Stimulated activated CD4-positive, alpha-beta T cell treated with anti-CD3 and anti-CD28 coated beads, Interleukin-1b, Interleukin-23, amount 100 ng/mL, for 48 hours (primary cell): ENCODE data around the gene KCNN3.

Experiments
- DNase-seq: peaks from one replicate; pipeline ENCODE4 v3.0.0-alpha.2; 2020

The KCNN3 gene

DNA sequence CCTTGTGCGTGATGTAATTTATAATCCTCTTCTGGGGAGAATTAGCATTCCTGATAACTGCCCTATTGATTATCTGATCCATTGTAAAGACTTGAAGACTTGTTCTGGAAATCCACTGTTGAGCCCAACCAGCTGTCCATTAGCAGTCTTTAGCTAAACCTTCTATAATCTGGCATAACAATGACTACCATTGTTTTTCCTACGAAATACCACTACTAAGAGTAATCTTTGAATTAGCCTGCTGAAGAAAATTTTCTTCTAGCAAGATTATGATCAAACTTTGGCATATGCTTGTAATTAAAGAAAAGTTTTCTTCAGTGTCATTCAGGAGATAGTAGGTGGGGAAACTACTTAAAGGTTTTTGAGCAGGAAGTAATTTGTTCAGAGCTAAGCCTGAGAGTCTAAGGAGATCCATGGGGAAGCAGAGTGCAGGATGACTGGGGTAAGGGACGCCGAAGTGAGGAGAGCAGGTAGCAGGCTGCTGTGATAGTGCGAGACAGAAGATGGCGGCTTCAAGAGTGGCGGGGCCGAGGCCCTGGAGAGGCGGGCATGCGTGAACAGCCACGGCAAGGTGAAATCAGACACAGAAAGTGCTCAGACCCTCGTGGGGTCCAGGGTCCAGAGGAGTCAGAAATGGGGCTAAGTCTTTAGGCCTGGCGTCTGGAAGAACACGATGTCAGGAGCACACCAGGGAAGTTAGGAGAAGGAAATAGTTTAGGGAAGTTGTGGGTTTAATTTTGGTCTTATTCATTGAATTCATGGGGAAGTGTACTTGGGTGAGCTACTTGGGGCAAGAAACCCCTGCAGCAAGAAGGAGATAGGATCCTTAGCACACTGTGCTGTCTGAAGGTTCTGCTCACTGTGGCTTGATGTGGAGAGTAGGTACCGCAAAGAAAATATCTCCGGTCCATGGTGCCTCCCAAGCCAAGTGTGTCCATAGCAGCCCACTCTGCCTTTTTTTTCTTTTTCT lies 149.5 kb downstream of the KCNN3 start:
- DNase-seq, result no peak

DNA sequence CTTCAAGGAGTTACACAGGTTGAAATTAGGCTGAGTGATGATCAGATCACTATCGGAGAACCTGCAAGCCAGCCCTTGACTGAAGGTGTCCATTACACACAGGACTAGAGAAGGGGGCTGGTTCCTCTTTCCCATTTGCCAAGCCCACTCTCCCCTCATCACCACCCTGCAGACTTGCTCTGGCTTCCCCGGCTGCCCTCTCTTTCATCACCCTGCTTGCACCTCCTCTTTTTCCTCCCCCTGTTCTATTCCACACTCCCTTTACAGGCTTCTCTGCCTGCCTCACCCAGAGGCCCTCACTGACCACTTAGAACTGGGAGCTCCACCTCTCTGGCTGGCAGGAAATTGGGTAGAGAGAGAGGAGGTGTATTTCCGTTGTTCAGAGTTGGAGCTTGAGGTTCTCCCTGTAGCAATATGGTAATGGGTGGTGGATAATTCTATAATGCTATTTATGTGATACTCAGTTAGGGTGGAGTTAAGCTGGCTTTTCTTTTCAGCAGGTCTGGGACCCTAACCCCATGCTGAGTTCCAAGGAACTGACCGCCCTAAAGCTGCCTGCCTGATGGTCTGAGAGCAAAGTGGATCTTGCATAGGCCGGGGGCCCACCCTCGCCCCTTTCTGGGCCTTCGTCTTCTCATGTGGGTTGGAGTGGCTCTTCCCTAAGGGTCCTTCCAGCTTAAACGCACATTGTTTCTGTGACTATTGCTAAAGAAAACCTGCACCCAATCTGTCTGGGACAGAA lies 150.3 kb downstream of the KCNN3 start:
- DNase-seq, result no peak

DNA sequence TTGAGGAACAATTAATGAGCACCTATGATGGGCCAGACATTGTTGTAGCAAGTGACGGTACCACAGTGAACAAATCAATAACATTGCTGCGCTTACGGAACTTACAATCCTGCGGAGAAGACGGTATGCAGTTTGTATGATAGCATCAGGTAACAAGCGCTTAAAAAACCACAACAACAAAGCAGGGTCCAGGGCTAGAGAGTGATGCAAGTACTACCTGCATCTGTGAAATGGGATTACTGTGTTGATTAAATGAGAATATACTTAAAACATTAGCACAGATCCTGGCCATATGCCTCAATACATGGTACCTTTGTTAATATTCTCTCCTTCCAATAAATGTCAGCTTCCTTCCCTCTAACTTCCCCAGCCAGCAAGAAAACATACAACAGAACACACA lies 151.5 kb downstream of the KCNN3 start:
- no peak for DNase-seq

DNA sequence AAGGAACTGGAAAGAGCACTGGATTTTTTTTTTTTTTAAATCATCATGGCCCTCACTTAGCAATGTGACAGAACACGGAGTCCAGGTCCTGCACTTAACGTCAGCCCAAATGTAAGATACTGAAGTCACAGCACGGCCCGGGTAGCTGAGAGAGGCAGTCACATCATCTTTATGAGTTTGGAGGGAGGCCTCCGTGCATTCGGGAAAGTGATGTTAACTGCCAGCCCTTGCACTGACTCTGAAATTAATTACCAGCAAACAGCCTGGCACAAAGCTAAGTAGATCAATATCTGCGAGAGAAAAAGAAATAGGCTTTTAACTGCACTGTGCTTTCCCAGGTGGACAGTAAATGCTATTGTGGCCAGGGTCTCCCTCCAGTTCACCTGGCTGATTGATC lies 152.6 kb downstream of the KCNN3 start:
- no peak for DNase-seq

DNA sequence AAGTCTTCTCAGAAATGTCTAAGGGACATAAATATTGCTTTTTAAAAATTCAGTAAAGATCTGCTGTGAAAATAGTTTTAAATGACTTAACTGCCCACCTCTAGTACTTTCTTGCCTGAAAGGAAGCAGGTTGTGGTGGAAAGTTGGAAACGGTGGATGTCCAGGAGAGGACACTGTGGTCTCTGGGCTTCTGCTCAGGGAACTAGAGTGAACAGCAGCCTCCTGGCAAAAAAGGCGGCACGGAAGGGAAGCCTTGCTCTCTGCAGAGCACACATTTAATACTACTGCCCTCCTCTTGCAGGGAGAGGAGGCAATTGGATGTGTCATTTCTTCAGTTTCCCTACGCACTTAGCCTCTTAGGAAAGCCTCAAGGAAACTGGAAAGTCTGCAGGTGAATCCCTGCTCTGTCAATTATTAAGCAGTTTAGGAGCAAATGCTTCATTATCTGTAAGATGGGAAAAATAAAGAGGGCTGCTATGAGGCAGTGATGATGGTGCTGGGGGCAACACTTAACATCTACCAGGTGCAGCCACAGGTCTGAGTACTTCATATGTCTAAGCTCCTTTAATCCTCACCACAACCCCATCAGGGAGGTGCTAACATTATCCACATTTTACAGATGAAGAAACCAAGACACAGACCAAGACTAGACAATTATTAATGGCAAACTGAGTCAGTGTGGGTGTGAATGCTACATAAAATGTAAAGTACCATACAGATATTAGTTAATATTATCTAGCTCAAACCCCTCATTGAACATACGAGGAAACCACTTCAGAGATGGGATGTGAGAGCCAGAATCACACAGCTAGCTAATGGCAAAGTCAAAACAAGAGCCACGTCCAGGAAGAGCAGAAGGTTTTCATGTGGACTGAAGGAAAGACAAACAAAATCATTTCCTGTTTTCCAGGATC lies 153.2 kb downstream of the KCNN3 start:
- no peak for DNase-seq

DNA sequence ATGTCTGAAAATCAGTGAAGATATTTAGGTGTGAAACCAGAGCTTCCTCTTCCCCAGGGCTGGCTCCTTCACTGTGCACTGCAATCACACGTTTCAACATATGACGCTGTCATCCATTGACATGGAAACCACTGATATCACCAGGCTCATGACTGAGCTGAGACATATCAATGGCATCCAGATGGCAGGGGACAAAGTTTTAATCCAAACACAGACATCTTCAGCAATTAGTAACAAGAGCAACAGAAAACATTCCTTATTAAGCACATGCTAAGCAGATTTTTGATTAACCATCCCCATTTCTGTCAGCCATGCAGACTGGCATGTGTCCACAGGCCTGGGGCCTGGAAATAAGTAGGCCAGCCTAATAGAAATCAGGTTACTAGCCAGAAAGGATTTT lies 154.1 kb downstream of the KCNN3 start:
- DNase-seq, result no peak

DNA sequence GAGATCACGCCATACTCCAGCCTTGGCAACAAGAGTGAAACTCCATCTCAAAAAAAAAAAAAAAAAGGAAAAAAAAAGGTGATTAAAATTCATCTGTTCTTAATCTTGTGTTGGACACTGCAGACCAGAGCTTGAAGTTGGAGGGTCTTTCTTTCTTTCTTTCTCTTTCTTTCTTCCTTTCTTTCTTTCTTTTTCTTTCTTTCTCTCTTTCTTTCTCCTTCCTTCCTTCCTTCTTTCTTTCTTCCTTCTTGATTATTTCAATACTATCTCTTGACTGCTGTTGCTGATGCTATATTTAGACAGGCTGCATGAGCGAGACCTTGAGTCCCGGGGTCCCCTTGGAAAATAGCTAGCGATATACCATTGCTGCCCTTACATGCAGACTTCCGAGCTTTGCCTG lies 154.7 kb downstream of the KCNN3 start:
- no peak for DNase-seq

DNA sequence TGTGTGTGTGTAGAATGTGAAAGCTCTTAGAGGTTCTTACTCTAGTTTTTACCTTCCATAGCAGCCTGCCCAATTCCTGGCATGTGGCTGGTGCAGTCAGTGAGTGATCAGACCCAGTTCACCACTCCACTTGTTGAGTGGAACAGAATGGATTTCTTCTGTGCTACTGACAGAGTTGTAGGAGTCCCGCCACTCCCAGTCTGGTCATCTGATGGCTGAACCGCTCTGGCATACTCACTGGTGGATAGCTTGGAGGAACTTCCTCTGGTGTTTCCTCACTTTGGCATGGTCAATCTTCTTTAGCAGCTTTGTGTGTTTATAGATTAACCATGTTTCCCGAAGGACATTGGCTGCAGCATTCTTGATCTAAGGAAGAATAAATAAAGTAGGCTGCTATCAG lies 155.4 kb downstream of the KCNN3 start:
- DNase-seq, result no peak

DNA sequence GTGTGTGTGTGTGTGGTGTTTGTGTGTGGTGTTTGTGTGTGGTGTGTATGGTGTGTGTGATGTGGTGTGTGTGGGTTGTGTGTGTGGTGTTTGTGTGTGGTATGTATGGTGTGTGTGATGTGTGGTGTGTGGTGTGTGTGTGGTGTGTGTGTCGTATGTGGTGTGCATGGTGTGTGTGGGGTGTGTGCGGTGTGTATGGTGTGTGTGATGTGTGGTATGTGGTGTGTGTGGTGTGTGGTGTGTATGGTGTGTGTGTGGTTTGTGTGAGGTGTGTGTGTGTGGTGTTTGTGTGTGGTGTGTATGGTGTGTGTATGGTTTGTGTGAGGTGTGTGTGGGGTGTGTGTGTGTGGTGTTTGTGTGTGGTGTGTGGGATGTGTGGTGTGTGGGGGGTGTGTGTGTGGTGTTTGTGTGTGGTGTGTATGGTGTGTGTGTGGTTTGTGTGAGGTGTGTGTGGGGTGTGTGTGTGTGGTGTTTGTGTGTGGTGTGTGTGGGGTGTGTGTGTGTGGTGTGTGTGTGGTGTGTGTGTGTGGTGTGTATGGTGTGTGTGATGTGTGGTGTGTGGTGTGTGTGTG lies 155.9 kb downstream of the KCNN3 start:
- DNase-seq, result no peak

DNA sequence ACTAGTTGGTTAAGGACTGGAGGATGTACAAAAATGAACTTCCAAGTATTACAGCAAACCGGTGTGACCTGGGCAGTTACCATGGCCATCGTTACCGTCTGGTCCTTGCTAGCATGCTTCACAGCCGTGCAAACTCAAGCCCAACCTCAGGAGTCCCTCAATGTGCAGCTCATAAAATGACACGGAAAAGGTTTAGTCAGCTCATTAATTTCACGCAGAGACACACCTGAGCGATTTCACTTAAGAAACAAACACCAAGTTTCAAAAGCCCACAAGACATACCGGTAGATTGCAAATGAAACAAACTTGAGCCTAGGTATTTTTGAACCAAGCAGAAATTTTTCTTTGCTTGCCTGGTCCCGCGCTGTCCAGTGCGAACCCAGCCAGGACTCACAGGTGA lies 157.1 kb downstream of the KCNN3 start:
- no peak for DNase-seq

DNA sequence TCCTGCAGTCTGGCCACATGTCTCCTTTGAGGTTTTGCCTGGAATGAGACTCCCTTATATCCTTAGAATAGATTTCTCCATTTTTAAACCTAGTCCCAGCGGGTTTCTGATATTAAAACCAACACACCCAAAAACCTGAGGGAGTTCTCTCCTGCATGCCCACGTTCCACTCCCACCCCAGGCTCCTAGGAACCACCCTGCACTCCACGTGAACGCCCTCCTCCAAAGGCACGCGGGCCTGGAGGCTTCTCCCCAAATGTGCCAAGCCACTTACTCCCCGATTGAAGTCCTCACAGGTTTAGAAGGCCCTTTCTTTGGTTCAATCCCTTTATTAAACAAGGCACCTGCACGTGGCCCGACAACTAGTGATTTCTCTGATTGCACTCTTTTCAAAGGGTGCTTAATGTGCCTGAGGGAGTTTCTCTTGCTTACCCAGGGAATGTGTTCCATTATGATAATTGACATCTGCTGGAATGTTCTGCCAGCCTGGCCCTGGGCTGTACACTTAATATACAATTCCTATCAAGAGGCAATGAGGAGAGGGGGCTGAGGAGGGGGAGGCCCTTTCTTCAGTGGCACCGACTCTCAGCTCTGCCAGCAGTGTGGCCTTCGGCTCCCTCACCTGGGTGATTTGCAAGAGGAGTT lies 157.8 kb downstream of the KCNN3 start:
- DNase-seq, result no peak

DNA sequence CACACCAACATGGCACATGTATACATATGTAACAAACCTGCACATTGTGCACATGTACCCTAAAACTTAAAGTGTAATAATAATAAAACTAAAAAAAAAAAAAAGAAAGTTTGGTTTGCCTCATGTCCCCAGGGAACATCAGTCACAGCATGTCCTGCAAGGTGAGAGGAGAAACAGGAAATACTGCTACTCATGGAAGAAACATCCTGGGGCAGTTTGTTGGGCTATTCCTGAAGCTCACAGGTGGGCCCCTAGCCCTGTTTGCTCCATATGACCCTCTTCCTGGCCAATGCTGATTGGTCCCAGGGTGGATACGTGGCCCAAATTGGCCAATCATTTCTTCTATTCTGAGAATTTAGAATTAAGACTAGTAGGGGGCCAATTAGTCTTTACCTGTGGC lies 158.7 kb downstream of the KCNN3 start:
- no peak for DNase-seq

DNA sequence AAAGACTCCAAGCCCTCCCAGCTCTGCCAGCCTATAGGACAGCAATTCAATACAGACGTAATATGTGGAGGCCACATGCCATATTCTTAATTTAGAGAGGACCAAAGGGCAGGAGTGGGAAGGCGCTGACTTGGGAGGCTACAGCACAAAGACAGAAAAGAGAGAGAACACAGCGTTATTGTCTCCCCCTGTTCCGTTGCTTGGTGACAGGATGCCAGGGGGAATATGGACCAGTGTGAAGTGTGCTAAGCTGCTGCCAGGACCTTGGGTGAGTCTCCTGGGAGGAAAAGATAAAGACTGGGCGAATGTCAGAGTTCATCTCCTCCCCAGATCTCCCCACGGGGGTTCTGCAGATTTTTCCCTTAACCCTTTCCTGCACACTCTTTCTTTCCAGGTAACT lies 160.0 kb downstream of the KCNN3 start:
- no peak for DNase-seq

DNA sequence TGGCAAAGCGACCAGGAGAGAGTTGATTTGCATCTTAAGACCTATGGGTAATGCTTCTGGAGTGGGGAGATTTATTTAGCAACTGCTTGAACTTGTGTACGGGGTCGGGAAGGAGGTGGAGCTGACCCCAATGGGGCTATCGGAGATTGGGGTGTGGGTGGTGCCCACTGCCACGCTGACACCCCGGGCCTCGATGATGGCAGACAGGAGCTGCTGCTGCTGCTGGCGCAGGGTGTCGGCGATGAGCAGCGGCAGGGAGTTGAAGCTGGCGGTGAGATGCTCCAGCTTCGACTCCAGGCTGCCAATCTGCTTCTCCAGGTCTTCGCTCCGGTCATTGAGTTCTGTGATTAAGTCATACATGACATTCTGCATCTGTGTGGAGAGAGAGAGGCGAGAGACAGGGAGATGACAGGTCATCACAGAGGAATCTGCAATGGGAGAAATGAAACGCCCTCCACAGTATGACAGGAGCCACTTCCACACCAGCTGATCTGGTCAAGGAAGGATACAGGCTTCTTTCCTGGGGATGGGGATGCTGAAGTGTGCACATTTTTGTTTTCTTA lies 162.1 kb downstream of the KCNN3 start:
- DNase-seq, result no peak

DNA sequence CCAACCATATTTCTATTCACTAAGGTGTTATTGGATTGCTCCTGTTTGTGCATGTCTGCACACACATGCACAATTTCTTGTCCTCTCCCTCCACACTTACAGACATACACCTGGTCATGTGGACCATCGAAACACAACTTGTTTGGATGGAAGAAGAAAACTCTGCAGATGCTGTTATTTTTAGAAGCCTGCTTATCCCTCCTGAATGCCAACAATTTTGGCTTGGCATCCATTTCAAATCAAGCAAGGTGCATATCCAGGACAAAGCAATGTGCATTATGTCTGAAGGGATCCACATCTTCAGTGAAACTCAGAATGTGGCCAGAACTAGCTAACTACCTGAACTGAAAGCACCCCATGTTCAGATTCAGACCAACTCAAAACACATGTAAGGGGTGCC lies 163.2 kb downstream of the KCNN3 start:
- no peak for DNase-seq

DNA sequence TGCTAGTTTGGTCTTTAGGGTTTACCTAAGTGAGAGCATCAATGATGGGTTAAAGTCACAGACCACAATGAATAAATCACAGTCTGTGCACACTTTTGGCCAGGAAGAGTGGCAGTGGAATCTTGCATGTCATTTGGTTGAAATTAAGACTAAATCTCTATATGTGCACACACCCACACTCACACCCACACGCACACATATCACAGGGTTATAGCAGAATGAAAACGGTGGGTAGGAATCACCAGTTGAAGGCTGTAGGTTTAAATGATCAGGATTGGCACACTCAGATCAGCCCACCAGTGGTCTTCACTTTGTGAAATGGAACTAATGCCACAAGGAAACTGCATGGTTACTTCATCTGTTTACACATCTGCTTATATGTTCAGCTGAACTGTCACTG lies 164.5 kb downstream of the KCNN3 start:
- DNase-seq, result no peak

DNA sequence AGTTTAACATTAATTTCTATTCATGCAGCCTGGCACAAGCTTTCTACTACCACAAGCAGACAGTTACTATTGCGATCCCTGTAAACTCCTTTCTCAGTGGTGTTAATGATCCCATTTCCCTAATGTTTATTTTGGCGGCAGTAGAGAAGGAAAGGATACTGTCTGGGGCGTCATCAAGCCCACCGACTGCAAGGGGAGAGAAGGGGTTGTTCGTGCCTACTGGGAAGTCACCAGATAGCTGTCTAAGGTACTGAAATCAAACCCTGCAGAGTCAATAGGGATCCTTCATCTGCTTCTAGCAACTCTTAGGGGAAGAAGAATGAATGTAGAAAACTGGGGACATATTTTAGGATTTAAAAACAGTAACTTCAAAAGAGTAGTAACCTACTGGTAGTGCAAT lies 166.9 kb downstream of the KCNN3 start:
- no peak for DNase-seq

DNA sequence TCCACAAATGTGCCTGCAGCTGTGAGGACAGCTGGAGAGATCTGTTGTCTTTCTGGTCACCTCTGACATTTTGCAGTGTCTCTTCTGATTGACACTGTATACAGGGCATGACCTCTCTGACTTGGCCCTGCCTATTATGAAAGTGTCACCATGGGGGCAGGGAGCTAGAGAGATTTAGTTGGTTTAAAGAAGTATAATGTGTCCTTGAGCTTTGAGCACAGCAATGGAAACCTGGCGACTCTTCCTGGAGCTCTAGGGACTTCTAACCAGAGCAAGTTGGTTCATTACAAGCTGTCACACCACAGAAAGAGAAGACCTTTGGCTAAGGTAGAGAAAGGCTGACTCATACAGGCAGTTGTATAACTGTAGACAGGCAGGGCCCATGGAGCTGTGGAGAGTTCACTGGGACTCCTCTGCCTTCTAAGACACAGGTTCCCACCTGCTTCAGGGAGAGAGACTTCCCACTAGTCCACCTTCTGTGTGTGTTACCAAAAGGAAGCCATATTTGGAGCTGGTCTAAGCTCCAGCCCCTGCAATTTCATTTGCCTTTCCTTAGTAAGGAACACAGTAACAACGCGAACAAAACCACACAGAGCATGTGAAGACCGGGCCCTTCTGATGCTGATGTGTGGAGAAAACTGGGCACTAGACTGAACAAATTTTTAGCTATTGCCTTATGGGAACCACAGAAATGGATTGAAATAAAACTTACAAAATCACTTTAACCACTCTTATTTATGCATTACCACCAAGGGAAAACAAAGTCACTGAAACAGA lies 171.6 kb downstream of the KCNN3 start:
- DNase-seq, result no peak

DNA sequence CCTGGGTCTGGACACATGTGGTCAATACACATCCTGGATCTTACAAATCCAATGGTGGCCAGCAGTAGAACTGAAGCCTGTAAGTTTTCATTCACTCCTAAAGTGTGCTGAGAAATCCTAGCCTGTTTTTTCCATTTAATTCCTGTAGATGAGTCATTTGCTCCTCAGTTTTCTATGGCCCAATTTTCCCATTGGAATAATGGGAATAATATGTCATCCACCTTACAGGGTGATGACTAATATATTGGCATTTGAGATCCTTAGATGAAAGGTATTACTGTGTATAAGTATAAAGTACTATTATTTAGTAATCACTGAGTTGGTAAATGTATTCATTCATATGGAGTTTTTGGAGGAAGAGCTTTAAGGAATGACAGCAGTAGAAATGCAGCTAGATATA lies 172.4 kb downstream of the KCNN3 start:
- no peak for DNase-seq

DNA sequence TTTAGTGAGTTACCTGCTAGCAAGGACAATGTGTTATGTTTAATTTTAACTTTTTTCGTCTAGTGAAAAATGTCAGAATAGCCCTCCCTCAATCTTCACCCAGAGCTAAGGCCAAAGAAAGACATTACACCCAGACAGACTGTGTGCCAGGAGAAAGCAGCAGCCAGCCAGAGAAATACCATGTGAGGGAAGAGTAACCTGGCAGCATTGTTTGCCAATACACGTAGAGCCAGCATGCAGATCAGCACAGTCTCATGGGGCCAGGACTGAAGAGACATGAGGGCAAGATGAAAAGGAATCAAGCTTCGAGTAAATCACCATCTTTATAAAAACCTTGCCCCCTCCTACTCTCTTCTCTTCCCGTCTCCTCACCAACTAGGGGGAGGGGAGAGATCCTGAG lies 173.6 kb downstream of the KCNN3 start:
- DNase-seq, result no peak

DNA sequence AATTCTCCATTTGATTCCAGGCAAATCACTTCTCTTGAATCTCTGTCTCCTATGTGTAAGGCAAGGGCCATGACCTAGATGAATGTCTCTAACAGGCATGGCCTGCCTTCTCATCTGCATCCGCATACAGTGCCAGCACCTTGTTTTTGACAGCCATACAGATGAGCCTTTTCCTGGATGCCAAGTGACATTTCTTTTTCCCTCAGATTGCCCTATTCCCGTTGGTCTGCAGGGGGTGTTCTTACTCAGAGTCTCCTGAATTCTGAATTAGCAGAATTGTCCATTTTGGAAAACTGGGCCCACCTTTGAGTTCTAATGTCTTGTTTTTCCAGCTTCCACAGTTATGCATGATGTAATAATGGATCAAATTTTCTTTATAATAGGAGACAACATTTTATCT lies 174.1 kb downstream of the KCNN3 start:
- no peak for DNase-seq
